ENCODE results near the gene NFE2.
A peak's percentile ranks its signal among the peaks of the same experiment; 100 is the strongest.
"Not testable (repeated sequence)": the region's sequence is repeated elsewhere in the genome, so short reads cannot be mapped to it uniquely, and the experiment has no call there.

Gene NFE2

GRCh38 chr12:54285150-54286041 lies 15.4 kb downstream of the NFE2 start:
- DNase-seq (ENCODE audit: insufficient read length, low spot score), result no peak
- FAIRE-seq, result no peak

- DNase-seq (ENCODE audit: insufficient read length, low spot score); FAIRE-seq: not testable (repeated sequence)
These were observed 16.6 kb downstream of the NFE2 start for GRCh38 chr12:54284070-54284780.

- DNase-seq (ENCODE audit: insufficient read length, low spot score) (no peak), FAIRE-seq (no peak)
These were observed 17.7 kb downstream of the NFE2 start for GRCh38 chr12:54282949-54283593.

- not testable (repeated sequence) for FAIRE-seq
These were observed 19.1 kb downstream of the NFE2 start for GRCh38 chr12:54281694-54282093.

GRCh38 chr12:54281261-54281638 lies 19.6 kb downstream of the NFE2 start:
- not testable (repeated sequence) for DNase-seq (ENCODE audit: insufficient read length, low spot score)

More at GRCh38 chr12:54281694-54282093, 19.1 kb downstream of the NFE2 start:
- DNase-seq (ENCODE audit: insufficient read length, low spot score), result not testable (repeated sequence)

GRCh38 chr12:54280468-54281260 lies 20.2 kb downstream of the NFE2 start, which contains the start of gene HNRNPA1:
Gene HNRNPA1, plus strand, starts transcription at chr12:54280726. Its CDS starts 82 bp downstream, at chr12:54280808.
- FAIRE-seq (peak; percentile 91), DNase-seq (ENCODE audit: insufficient read length, low spot score) (peak; percentile 73)

More at GRCh38 chr12:54281261-54281638, 19.6 kb downstream of the NFE2 start:
- FAIRE-seq, result not testable (repeated sequence)

GRCh38 chr12:54279632-54280467 lies 21.0 kb downstream of the NFE2 start, which contains the start of gene CBX5:
Gene CBX5, minus strand, starts transcription at chr12:54280122. Its CDS starts 22,472 bp downstream, at chr12:54257650.
- peak; percentile 85 for FAIRE-seq
- DNase-seq (ENCODE audit: insufficient read length, low spot score), result peak; percentile 76

- FAIRE-seq (no peak), DNase-seq (ENCODE audit: insufficient read length, low spot score) (no peak)
These were observed 21.6 kb downstream of the NFE2 start for GRCh38 chr12:54279227-54279631.

GRCh38 chr12:54277823-54278276 lies 23.0 kb downstream of the NFE2 start:
- DNase-seq (ENCODE audit: insufficient read length, low spot score) (no peak), FAIRE-seq (no peak)

GRCh38 chr12:54276368-54276767 lies 24.4 kb downstream of the NFE2 start:
- DNase-seq (ENCODE audit: insufficient read length, low spot score), result no peak
- FAIRE-seq, result no peak

GRCh38 chr12:54273981-54274380 lies 26.8 kb downstream of the NFE2 start:
- DNase-seq (ENCODE audit: insufficient read length, low spot score) (no peak), FAIRE-seq (no peak)

GRCh38 chr12:54272214-54272613 lies 28.6 kb downstream of the NFE2 start:
- FAIRE-seq (no peak), DNase-seq (ENCODE audit: insufficient read length, low spot score) (no peak)

- no peak for FAIRE-seq
- DNase-seq (ENCODE audit: insufficient read length, low spot score), result no peak
These were observed 30.5 kb downstream of the NFE2 start for GRCh38 chr12:54270345-54270744.

GRCh38 chr12:54266852-54267251 lies 34.0 kb downstream of the NFE2 start:
- no peak for DNase-seq (ENCODE audit: insufficient read length, low spot score)
- FAIRE-seq, result no peak

GRCh38 chr12:54265364-54265812 lies 35.4 kb downstream of the NFE2 start:
- DNase-seq (ENCODE audit: insufficient read length, low spot score), result no peak
- no peak for FAIRE-seq

GRCh38 chr12:54262403-54262925 lies 38.4 kb downstream of the NFE2 start:
- no peak for DNase-seq (ENCODE audit: insufficient read length, low spot score)
- FAIRE-seq, result no peak

- DNase-seq (ENCODE audit: insufficient read length, low spot score), result no peak
- FAIRE-seq, result no peak
These were observed 38.9 kb downstream of the NFE2 start for GRCh38 chr12:54261815-54262402.
